ENCODE results near the gene RYR1. TPM values are rescaled to one million over a fixed set of nuclear protein-coding genes. Genes with fewer than 3 reads are reported as not detected.

Gene RYR1
- total RNA-seq, 1 donor from 2014 or later, result 0.32 TPM

DNA sequence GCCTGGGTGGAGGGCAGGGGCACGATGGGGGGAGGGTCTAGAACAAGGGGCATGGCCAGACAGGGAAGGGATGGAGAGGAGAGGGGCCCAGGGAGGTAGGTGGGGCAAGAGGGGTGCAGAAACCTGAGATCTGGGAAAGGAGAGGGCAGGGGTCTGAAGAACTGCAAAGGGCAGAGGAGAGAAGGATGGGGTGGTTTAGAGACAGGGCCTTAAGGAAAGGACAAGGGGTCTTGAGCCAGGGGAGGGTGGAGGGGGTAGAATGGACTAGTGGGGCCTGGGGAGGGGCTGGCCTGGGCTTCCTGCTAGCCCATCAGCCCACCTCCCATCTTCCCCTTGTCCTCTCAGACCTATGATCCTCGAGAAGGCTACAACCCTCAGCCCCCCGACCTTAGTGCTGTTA, 72.5 kb downstream of the RYR1 start:
- no peak overlapping the region for H3K4me3 Mint-ChIP-seq (ENCODE audit: unreplicated experiment)
- Histone ChIP-seq H3K79me2 (ENCODE audit: insufficient read depth, low read length) (no peaks in the 10 kb centered on the region), H4K20me1 (ENCODE audit: insufficient read depth, low read length) (no peaks in the 10 kb centered on the region), H3K4me2 (ENCODE audit: low read length) (no peak overlapping the region), H2AFZ (ENCODE audit: low read depth, low read length) (no peak overlapping the region), H3K36me3 (ENCODE audit: insufficient read depth, low read length) (no peaks in the 10 kb centered on the region), H3K27me3 (ENCODE audit: insufficient read depth, low read length) (no peaks in the 10 kb centered on the region), H3K4me3 (ENCODE audit: insufficient read depth, low read depth, low read length) (no peak overlapping the region), H3K27ac (ENCODE audit: low read depth, low read length) (no peak overlapping the region), H3K9ac (ENCODE audit: low read length) (no peak overlapping the region), H3K9me3 (ENCODE audit: insufficient read depth, low read depth, low read length) (no peaks in the 10 kb centered on the region), H3K4me1 (ENCODE audit: insufficient read depth, low read length) (no peaks in the 10 kb centered on the region)
- TF ChIP-seq CTCF (IDR thresholded peaks at IDR 0.05; ENCODE audit: insufficient read depth, low read depth, low read length), result no peak
- no peak for TF ChIP-seq EZH2 (IDR thresholded peaks at IDR 0.05; ENCODE audit: insufficient read depth, low read length)
- peaks cover 24% of the 10 kb centered on the region for H3K27me3 Mint-ChIP-seq (ENCODE audit: low read depth, unreplicated experiment)
- H3K36me3 Mint-ChIP-seq (ENCODE audit: low read depth, unreplicated experiment), result peaks cover 2% of the 10 kb centered on the region
- FAIRE-seq (no peak), DNase-seq (ENCODE audit: low read depth) (no peak)
- no peak overlapping the region for H3K27ac Mint-ChIP-seq (ENCODE audit: unreplicated experiment)
- H3K4me1 Mint-ChIP-seq (ENCODE audit: low read depth, unreplicated experiment), result no peaks in the 10 kb centered on the region
- peaks cover 4% of the 10 kb centered on the region for H3K9me3 Mint-ChIP-seq (ENCODE audit: unreplicated experiment)

GRCh38 chr19:38506375-38506722, 72.9 kb downstream of the RYR1 start:
- no peaks in the 10 kb centered on the region for H3K4me1 ChIP-seq (ENCODE audit: insufficient read depth, low read length)
- no peaks in the 10 kb centered on the region for H3K27me3 ChIP-seq (ENCODE audit: insufficient read depth, low read length)
- H4K20me1 ChIP-seq (ENCODE audit: insufficient read depth, low read length), result no peaks in the 10 kb centered on the region
- no peaks in the 10 kb centered on the region for H3K36me3 ChIP-seq (ENCODE audit: insufficient read depth, low read length)
- Mint-ChIP-seq H3K27ac (ENCODE audit: unreplicated experiment) (no peak overlapping the region), H3K36me3 (ENCODE audit: low read depth, unreplicated experiment) (peaks cover 2% of the 10 kb centered on the region), H3K9me3 (ENCODE audit: unreplicated experiment) (peaks cover 4% of the 10 kb centered on the region), H3K4me1 (ENCODE audit: low read depth, unreplicated experiment) (no peaks in the 10 kb centered on the region), H3K4me3 (ENCODE audit: unreplicated experiment) (no peak overlapping the region), H3K27me3 (ENCODE audit: low read depth, unreplicated experiment) (peaks cover 22% of the 10 kb centered on the region)
- H3K9me3 ChIP-seq (ENCODE audit: insufficient read depth, low read depth, low read length), result no peaks in the 10 kb centered on the region
- no peak for FAIRE-seq
- no peak for DNase-seq (ENCODE audit: low read depth)
- no peaks in the 10 kb centered on the region for H3K79me2 ChIP-seq (ENCODE audit: insufficient read depth, low read length)
- no peak for TF ChIP-seq CTCF (IDR thresholded peaks at IDR 0.05; ENCODE audit: insufficient read depth, low read depth, low read length)
- no peak for TF ChIP-seq EZH2 (IDR thresholded peaks at IDR 0.05; ENCODE audit: insufficient read depth, low read length)
- H3K9ac ChIP-seq (ENCODE audit: low read length), result no peak overlapping the region
- no peak overlapping the region for H3K4me3 ChIP-seq (ENCODE audit: insufficient read depth, low read depth, low read length)
- H3K27ac ChIP-seq (ENCODE audit: low read depth, low read length), result no peak overlapping the region
- no peak overlapping the region for H2AFZ ChIP-seq (ENCODE audit: low read depth, low read length)
- no peak overlapping the region for H3K4me2 ChIP-seq (ENCODE audit: low read length)

DNA sequence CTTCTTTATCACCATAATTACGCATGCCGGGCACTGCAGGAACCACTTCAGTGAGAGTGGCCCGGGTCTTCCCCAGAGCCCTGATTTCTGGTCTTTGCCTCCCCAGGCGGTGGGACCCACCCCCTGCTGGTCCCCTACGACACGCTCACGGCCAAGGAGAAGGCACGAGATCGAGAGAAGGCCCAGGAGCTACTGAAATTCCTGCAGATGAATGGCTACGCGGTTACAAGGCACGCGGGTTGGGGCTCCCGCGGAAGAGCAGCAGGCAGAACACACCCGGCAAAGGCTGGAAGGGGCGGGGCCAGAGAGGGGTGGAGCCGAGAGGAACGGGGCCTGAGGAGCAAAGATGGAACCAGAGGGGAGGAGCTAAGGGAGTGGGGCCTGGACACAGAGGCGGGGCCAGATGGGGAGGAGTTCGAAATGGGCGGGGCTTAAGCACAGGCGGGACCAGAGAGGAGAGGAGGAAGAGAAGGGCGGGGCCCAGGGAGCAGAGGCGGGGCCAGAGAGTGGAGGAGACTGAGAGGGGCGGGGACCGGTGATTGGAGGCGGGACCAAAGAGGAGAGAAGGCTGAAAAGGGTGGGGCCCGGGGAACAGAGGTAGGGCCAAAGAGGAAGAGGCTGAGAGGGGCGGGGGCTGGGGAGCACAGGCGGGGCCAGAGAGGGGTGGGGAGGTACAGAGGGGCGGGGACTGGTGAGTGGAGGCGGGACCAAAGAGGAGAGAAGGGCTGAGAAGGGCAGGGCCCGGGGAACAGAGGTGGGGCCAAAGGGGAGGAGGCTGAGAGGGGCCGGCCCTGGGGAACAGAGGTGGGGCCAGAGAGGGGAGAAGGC, 73.4 kb downstream of the RYR1 start:
- Histone ChIP-seq H3K4me2 (ENCODE audit: low read length) (no peak overlapping the region), H3K9me3 (ENCODE audit: insufficient read depth, low read depth, low read length) (no peaks in the 10 kb centered on the region), H3K9ac (ENCODE audit: low read length) (no peak overlapping the region), H4K20me1 (ENCODE audit: insufficient read depth, low read length) (no peaks in the 10 kb centered on the region), H3K27me3 (ENCODE audit: insufficient read depth, low read length) (no peaks in the 10 kb centered on the region), H3K36me3 (ENCODE audit: insufficient read depth, low read length) (no peaks in the 10 kb centered on the region), H3K4me1 (ENCODE audit: insufficient read depth, low read length) (no peaks in the 10 kb centered on the region), H2AFZ (ENCODE audit: low read depth, low read length) (no peak overlapping the region), H3K4me3 (ENCODE audit: insufficient read depth, low read depth, low read length) (no peak overlapping the region), H3K79me2 (ENCODE audit: insufficient read depth, low read length) (no peaks in the 10 kb centered on the region), H3K27ac (ENCODE audit: low read depth, low read length) (no peak overlapping the region)
- H3K27ac Mint-ChIP-seq (ENCODE audit: unreplicated experiment), result no peak overlapping the region
- no peaks in the 10 kb centered on the region for H3K4me1 Mint-ChIP-seq (ENCODE audit: low read depth, unreplicated experiment)
- DNase-seq (ENCODE audit: low read depth), result no peak
- no peak overlapping the region for H3K4me3 Mint-ChIP-seq (ENCODE audit: unreplicated experiment)
- peaks cover 4% of the 10 kb centered on the region for H3K9me3 Mint-ChIP-seq (ENCODE audit: unreplicated experiment)
- no peak for TF ChIP-seq EZH2 (IDR thresholded peaks at IDR 0.05; ENCODE audit: insufficient read depth, low read length)
- TF ChIP-seq CTCF (IDR thresholded peaks at IDR 0.05; ENCODE audit: insufficient read depth, low read depth, low read length), result no peak
- H3K36me3 Mint-ChIP-seq (ENCODE audit: low read depth, unreplicated experiment), result peaks cover 2% of the 10 kb centered on the region
- peaks cover 19% of the 10 kb centered on the region for H3K27me3 Mint-ChIP-seq (ENCODE audit: low read depth, unreplicated experiment)
- no peak for FAIRE-seq

All from astrocyte (in vitro differentiated cells and primary cell).